Stimulated activated CD4-positive, alpha-beta T cell treated with anti-CD3 and anti-CD28 coated beads, Interleukin-12 subunit alpha, Interleukin-12 subunit beta, amount 100 ng/mL, for 24 hours (primary cell): ENCODE measurements around the gene SLC35D3.
"Not testable (repeated sequence)": the region's sequence is repeated elsewhere in the genome, so short reads cannot be mapped to it uniquely, and the experiment has no call there.

Experiments used
- DNase-seq, 2 experiments: peaks; one replicate each; pipeline ENCODE4 v3.0.0-alpha.2; 2020; ENCODE audit warnings: low read depth in 2 of 2

The SLC35D3 gene

DNA sequence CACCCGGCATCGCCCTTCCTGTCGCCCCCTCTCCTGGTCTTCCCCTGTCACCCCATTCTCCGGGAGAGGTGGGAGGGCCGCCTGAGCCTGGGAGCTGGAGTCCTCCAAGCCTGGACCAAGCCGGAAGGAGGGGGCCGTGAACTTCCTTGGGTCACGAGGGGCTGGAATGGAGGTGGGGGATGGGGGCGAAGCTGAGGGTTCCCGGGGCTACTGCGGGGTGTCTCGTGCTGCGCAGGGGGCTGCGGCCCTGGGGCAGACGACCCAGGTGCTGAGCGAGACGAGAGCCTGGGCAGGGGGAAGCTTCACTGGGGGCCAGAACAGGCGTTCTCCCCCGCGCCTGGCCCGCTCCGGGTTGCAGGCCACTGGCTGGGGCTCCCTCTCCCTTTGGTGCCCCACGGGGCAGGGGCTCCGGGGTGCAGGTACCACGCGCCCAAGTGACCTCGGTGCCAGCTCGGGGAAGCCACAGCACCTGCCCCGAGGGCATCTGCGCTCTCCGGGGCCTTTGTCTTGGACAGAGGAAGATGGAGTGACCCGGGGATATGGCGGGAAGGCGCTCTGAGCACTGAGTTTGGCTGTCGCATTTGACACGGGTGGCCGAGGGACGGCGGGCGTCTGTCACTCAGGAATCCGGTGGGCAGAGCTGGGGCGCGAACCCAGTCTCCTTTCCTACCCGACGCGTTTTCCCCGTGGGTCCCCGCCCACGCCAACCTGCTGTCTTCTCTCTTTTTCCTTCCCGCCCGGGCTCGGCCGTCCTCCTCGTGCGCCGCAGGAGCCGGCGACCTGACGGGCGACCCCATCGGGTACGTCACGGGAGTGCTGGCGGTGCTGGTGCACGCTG lies 1.2 kb downstream of the SLC35D3 start:
- DNase-seq: no peak

DNA sequence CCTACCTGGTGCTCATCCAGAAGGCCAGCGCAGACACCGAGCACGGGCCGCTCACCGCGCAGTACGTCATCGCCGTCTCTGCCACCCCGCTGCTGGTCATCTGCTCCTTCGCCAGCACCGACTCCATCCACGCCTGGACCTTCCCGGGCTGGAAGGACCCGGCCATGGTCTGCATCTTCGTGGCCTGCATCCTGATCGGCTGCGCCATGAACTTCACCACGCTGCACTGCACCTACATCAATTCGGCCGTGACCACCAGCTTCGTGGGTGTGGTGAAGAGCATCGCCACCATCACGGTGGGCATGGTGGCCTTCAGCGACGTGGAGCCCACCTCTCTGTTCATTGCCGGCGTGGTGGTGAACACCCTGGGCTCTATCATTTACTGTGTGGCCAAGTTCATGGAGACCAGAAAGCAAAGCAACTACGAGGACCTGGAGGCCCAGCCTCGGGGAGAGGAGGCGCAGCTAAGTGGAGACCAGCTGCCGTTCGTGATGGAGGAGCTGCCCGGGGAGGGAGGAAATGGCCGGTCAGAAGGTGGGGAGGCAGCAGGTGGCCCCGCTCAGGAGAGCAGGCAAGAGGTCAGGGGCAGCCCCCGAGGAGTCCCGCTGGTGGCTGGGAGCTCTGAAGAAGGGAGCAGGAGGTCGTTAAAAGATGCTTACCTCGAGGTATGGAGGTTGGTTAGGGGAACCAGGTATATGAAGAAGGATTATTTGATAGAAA lies 2.0 kb downstream of the SLC35D3 start:
- DNase-seq: no peak

DNA sequence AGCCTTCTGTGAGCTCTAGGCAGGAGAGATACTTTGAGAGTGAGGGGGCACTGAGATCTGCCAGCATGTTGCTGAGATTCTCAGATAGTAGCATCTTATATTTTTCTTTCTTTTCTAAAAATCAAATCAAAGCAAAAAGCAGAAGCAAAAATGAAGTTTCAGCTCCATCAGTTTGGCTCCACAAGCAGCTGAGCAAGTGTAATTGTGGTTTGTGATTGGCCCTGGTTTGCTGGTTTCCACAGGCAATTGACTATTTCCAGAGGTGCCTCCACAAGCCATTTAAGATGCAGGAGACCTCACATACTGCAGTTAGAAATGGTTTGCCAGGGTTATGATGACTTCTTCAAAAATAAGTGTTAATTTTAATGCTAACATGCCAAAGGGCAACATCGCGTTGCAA lies 4.3 kb downstream of the SLC35D3 start:
- DNase-seq: no peak

DNA sequence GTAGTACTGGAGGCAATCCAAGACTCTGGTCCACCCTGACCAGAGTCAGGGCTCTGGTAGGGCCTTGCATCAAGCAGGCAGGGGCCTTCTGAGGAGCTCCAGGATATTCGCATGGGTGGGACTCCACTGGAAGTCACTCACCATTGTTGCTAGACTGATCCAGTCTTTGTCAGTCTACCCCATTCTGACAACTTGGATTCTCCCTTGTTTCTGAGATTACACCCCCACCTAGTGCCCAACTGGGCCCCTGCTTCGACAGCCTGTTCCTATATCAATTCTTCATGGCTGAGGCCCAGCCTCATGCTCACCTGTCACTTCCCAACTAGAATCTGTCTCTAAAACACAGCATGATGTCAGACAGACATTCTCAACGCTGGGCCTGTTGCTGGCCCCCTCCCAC lies 5.2 kb downstream of the SLC35D3 start:
- DNase-seq: no peak

DNA sequence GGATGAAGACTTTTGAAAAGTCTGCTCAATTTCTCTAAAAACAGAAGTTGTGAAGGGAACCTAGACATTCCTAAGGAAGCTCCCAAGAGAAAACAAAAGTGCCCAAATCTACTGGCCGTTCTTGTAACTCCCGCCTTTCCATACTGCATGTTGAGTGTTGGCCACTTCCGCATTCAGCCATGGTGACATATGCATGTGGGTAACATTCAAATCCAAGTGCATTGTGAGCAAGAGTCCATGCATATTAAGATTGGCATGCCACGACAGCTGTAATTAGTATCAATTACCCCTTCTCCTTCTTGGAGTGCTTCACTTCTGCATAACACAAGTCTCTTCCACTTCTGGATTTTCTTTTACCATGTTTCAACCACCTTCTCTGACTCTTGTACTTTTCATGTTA lies 8.4 kb downstream of the SLC35D3 start:
- DNase-seq: no peak

DNA sequence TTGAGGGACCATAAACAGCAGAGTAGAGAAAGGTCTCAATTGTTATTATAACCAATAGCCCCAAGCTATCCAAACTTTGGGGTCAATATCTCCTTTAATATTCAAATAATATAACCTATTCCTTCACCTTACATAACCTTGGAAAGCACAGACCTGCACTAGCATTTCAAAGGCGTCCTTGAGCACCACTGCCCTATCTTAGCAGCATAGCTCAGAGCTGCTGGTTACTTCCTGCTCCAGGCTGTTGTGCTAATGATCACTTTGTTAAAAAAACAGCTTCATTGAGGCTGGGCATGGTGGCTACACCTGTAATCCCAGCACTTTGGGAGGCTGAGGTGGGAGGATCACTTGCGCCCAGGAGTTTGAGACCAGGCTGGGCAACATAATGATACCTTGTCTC lies 10.5 kb downstream of the SLC35D3 start:
- DNase-seq: no peak

DNA sequence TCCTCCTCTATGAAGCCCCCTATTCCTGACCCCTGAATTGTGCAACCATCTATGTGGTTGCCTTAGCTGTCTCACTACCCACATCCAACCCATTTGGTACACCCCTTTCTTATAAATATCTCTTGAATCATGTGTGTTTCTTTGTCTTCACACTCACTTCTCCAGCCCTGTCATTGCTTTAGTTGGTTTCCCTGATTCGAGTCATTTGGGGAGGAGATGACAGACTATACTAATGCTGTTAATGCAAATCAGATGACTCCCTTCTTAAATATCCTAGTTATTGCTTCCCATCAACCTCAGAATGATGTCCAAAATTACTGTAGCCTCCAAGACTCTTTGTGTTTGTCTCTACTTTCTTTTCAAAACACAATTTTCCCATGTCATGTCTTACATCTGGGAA lies 23.0 kb downstream of the SLC35D3 start:
- no peak for DNase-seq

DNA sequence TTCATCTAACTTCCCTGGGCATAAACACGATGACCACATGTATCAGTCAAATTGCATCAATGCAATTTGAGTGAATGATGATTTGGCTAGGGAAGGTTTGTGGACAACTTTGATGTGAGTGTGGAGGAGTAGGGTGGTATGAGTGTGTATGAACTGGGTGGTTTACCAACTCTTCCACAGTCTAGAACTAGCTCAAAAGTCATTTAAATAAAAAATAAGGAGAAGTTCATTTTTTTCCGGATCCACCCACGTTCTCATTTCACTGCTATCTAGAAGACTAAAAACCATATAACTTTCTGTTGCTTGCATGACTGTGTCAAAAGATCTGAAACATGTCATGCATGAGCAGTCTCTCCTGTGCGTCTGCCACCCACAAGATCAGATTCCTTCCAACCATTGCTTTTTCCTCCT lies 23.6 kb downstream of the SLC35D3 start:
- no peak for DNase-seq

DNA sequence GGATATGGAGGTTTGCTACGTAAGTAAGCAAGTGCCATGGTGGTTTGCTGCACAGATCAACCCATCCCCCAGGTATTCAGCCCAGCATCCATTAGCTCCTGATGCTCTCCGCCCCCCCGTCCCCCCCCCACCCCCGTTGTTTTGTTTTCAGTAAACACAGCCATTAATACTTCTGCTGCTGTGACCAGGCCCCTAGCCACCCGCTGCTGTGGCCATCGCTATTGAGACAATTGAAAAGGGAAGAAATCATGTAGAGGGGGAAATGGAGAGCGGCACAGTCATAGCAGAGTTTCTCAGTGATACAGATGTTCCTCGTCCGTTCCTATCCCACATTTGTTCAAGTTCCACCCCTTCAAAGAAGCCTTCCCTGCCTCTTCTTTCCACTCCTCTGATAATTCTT lies 24.9 kb downstream of the SLC35D3 start:
- no peak for DNase-seq

DNA sequence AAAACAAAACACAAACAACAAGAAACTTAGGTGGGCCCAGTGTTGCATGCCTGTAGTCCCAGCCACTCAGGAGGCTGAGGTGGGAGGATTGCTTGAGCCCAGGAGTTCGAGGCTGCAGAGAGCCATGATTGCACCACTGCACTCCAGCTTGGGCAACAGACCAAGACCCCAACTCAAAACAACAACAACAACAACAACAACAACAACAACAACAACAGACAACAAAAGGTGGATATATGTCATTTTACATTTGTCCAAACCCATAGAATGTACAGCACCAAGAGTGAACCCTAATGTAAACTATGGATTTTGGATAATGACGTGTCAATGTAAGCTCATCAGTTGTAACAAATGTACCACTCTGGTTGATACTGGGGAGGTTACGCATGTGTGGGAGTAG lies 27.9 kb downstream of the SLC35D3 start:
- not testable (repeated sequence) for DNase-seq

DNA sequence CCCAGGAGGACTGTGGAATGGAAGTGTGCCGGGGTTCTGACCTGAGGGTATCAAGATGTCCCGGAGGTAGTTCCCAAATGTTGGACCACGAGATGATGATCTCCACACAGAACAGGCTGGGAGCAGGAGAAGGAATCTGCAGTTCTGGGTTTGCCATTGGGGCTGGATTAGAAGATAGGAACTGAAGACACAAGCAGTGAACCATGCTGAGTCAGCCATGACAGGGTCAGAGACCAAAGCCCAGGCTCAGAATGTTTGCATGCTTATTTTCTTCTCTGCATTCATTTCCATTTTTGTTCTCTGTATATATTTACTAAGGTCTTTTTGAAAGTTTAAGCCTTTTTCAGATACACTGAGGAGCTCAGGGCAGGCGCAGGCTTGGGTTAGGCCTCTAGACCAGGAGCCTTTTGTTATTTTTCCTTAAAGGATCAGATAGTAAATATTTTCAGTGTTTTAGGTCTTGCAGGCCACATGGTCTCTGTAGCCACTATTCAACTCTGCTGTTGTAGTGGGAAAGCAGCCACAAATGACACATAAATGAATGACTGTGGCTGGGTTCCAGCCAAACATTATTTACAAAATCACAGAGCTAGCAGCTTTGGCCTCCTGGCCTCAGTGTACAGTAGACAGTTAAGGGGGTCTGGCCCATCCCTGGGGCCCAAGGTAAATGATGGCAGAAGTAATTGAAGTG lies 28.5 kb downstream of the SLC35D3 start:
- DNase-seq: no peak

DNA sequence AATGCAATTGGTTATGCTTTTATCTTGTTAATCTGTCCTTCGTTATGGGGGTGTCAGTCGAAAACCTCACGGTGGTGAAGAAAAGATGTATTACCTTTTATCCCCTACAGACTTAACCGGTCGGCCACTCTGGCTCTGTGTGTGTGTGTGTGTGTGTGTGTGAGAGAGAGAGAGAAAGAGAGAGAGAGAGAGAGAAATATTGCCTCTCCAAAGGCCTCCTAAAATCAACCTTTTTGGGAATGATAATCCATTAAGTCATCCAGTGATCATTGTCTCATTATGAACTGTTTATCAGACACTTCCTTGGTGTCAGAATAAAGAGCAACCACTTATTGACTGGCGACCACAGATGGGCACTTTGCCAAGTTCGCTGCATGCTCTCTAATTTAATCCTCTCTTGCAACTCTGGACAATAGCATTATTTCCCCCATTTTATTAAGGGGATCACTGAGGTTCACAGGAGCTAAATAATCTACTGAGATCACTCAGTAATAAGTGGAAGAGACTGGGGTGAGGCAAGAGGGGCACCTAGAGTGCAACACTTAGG lies 30.7 kb downstream of the SLC35D3 start:
- DNase-seq: no peak

DNA sequence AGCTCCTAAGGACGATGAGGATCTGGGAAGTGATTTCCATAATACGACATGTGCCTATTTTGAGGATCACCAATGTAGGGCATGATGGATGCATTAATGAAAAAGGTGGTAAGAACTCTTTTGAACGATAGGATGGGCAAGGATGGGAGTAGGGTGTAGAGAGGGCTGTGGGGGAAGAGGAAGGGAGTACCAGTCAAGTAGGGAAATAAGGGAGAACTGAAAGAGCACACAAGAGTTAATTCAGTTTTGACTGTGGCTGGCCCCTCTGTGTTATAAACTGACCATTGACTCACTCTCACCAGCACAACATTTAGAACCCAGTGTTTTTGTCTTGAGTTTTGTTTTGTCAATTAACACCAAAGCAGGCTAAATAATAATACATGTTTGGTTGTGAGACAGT lies 33.0 kb downstream of the SLC35D3 start:
- DNase-seq: no peak

DNA sequence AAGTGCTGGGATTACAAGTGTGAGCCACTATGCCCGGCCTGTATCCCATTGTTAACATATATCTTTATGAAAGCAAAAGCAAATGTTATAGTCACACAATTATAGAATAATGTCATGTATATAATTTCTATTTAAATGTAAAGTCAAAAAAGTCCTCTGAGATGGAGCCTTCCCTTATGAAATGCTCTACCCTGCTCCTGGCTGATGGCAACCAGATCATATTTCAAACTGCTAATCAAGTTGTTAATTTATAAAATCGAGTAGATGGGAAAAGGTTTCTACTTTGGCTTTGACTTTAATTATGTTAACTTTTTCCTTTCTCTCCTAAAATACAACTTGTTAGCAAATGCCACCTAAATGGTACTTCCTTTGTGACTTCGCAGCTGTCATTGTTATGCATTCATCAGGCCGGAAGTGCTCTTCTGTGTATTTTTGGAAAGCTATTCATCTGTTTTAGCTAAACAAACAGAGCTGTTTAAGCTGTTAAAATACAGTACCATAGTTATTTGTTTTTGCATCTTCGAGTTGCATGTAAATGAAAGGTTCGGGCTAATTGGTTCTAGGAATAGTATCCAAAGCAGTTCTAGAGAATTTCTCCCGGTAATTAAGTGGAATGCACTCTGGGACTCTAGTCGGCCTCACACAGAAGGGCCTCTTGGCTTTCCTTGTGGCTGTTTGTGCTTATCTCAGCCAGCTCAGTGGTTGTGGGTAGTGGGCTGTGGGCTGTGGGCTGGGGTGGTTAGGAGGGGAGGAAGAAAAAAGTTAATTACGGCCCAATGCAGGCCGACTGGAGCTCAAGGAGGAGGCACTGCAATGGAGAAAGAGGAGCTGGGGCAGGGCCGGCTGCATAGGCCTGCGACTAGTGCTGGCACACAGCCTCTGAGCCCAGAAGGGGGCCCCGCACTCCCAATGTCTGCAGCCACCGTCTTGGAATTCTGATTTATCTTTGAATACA lies 34.8 kb downstream of the SLC35D3 start:
- DNase-seq: no peak

DNA sequence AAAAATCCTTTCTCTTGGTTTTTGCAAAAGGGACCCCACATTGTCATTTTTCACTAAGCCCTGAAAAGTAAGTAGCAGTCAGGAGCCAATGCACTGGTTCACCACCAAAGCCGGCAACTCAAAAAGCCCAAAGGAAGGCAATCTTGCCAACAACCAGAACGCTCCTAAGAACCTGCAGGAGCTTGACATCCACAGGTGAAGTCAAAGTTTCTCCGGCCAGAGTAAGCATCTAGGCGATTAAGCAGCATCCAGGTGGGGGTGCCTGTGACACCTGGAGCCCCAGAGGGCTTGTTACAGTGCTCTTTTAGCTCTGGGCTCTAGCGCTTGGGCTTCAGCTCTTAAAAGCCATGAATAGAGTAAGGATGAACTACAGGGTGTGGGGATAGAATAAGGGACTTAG lies 36.1 kb downstream of the SLC35D3 start:
- no peak for DNase-seq

DNA sequence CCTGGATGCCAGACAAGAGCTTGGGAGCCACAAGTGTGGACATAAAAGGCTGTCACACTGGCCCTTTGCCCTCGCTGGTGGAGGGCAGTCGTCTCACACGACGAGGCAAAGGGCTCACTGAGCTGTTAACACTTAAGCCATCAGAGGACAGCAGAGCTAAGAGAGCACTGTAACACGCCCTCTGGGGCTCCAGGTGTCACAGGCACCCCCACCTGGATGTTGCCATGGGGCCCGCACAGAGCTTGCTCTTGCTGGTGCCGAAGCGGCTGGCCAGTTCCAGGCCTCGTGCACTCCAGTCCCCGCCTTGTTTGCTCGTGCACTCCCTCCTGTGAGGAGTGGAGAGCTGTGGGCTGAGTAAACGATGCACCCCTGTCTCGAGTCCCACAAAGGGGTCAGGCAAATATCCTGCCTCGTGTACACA lies 37.4 kb downstream of the SLC35D3 start:
- DNase-seq: no peak

DNA sequence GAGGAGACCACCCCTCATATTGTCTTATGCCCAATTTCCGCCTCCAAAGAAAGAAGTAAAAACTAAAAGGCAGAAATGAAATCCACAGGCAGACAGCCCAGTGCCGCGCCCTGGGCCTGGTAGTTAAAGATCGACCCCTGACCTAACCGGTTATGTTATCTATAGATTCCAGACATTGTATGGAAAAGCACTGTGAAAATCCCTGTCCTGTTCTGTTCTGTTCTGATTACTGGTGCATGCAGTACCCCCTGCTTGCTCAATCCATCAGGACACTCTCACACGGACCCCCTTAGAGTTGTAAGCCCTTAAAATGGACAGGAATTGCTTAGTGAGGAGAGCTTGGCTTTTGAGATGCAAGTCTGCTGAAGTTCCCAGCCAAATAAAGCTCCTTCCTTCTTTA lies 37.8 kb downstream of the SLC35D3 start:
- not testable (repeated sequence) for DNase-seq

DNA sequence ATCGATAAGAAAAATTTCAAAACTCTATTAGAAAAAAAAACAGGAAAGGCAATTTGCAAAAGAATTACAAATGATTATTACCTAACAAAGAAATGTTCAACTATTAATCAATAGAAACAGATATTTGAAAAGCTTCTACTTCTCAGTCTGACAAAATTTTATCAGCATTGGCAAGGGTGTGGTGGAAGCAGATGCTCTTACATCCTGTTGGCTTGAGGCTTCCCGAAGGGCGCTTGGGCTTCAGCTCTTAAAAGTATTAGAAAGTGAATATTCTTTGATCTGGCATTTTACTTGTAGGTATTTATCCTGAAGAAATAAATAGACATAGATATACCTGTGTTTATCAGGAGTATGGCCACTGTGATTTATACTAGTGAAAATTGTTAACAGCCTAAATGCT lies 38.7 kb downstream of the SLC35D3 start:
- no peak for DNase-seq

DNA sequence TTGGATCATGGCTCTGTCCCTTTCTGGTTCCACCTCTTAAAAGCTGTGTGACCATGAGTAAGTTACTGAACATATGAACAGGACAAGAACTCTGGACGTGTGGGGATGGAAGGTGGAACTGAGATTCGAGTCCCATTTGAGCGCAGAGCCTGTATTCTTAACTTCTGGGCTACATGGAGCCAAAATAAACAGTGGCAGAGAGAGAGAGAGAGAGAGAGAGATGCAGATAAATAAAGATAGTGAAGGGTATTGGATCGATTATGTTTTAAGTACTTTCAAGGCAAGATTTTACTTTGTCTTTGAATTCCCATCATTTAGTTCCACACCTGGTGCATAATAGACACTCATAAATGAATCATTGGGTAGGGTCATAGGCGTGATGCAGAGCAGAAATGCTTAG lies 39.7 kb downstream of the SLC35D3 start:
- DNase-seq: no peak

DNA sequence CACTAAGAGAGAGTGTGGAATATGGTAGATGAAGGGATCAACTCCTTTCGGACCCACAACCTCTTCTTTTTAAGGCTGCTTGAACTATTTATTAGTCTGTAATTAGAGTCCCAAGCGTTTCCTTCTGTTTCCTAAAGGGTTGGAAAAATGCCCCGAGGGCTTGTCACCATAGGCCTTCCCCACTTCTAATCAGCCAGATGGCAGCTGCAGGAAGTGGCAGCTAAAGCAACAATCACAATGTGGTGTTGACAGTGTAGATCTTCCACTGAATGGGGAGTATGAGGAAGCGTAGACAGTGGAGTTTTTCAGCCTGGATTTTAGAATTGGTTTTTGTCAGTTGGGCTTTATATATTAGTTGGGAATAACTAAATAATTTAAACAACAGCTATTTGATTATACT lies 40.6 kb downstream of the SLC35D3 start:
- no peak for DNase-seq

DNA sequence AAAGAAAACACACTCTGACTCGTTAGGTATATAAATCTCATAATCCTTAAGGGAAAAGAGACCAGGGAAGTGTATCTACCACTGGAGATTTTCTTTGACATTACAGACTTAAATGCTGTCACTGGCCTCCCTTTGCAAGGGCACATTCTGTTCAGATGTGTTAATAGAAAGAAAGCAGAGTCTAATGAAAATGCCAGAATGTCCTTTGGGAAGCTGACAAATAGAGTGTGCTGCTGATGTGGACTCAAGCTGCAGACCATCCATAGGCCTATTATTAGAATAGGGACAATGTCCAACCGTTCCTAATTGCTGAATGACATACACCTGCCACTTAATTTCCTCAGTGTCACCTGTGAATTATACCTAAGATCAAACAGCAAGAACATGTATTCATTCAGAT lies 41.2 kb downstream of the SLC35D3 start:
- no peak for DNase-seq
